Stimulated activated naive CD4-positive, alpha-beta T cell treated with Interleukin-2 at 50 U/mL for 16 hours (primary cell): Measurements from ENCODE around the gene FAM83D.
"Not testable (repeated sequence)": the region's sequence is repeated elsewhere in the genome, so short reads cannot be mapped to it uniquely, and the experiment has no call there.

ENCODE experiments used
- DNase-seq: peaks from one replicate; lab custom pipeline; 2025; lab: John Stamatoyannopoulos, UW

The FAM83D gene

DNA sequence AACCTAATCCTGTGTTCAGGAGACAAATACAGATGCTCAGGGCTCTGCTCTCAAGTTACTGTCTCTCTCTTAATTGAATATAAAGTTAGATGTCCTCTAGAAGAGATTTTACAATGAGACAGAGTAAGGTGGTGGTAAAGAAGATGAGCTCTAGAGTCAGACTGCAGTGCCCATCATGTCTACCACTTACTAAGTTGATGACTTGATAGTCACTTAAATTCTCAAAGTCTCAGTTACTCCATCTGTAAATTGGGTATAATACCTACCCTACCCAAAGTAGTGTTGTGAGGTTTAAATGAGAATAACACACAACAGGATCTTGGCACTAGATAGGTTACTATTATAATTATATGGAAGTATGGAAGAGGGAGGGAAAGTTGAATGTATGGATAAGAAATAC, 37.5 kb downstream of the FAM83D start:
- no peak for DNase-seq

DNA sequence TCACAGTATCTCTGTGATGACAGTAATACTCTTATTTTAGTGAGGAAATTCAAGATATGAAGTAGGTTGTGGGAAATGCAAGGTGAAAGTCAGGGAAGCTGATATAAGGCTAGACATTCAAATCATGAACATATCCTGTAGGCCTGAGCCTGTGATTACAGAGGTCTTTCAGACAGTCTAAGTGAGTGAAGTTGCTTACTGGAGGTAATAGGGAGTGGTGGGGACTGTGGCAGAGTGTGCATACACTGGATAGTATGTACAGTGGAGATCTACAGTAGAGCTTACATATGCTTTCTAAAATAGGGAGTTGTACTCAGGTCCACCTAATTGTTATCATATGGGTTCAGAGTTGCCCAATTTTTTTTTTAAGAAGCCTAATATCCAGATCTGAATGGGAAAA, 39.0 kb downstream of the FAM83D start:
- no peak for DNase-seq

DNA sequence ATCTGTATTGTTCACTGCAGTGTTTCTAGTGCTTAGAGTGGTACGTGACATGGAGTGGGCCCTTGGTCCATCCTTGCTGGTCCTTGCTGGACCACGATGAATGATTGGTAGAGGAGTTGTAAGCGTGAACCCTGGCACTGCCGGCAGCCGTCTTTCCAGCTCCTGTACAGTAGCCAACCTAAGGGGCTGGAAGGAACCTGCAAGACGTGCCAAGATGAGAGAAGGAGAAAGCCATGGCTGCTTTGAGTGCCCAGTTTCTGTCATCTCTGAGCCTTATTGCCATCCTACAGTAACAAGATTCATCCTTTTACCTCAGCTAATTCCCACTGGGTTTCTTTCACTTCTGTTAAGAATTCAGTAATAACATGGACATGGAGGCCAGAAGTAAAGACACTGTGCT, 41.9 kb downstream of the FAM83D start:
- DNase-seq = no peak

DNA sequence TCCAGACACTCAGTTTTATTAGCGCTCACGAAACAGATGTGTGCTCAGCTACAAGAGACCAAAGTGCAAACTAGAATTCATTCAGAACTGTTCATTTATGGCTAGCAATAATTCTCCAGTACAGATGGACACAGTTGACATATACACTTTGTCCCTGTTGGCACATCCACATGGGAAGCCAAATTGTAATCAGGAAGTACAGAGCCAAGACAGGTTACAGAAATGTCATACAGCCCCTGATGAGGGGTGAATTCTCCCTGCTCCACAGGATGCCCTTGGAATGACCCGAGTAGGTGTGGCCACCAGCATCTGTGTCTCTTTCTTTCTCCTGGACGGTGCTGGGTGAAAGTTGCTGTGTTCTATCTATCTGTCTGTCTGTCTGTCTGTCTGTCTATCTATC, 43.5 kb downstream of the FAM83D start:
- no peak for DNase-seq

DNA sequence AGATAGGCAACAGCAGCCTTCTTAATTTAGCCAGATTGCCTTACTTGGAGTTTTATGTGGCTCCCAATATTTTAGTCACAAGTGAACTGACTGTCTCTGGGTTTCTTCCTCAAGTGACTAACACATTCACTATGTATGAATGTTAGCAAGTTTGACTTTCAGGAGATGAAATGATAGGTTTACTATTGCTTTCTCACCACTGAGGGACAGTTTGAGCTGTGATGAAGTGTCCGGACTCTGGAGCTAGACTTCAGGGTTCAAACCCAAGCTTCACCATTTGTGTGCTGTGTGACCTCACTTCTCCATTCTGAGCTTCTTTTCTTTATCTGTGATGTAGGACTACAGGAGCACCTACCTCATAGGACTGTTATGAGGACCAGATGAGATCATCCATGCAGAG, 44.1 kb downstream of the FAM83D start:
- no peak for DNase-seq

DNA sequence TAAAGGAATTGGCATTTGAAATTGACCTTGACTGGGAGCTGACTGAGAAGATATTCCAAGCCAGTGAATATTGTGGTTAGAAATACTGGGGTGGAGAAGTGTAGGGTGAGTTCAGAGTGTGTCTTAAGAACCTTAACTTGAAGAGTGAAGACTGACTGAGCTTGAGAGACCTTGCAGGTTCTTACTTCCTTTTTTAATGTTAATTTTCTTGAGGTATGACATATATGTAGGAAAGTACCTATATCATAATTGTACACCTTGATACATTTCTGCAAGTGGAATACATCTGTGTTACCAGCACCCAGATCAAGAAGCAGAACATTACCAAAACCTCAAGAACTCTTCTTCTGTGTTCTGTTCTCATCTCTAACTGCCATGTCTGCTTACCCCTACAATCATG, 46.9 kb downstream of the FAM83D start:
- no peak for DNase-seq

DNA sequence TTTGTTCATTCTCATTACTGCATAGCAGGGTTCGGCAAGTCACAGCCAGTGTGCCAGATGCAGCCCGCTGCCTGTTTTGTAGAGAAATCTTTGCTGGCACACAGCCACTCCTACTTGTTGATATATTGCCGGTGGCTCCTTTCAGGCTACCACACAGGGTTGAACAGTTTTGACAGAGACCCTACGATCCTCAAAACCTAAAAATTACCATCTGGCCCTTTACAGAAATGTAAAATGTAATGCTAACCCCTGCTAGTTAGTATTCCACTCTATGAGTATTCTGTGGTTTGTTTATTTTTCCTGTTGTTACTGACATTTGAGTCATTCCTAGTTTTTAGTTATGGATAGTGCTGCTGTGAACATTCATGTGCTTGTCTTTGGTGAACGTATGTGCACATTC, 47.4 kb downstream of the FAM83D start:
- no peak for DNase-seq

DNA sequence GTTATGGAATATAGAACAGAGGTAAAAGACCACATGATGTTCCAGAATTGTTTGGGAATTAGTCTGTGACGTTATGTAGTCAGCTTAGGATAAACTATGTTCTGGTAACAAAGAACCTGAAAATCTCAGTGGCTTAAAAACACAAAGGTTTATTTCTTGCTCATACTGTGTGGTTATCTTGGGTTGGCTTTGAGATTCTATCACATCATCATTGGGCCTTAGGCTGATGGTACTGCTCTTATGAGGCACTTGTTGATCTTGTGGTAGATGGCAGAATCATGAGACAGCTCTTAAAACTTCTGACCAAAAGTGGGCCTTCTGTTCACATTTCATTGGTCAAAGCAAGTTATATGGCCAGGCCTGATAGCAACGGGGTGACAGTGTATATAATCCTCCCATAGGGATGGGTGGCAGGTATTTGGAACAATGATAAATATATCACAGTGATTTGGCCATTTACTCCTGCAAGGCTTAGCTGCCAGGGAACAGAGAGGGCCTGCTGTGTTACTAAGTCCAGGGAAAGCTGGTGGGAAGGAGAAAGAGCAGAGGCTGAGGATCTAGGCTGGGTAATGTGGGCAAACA, 49.4 kb downstream of the FAM83D start:
- DNase-seq = no peak

DNA sequence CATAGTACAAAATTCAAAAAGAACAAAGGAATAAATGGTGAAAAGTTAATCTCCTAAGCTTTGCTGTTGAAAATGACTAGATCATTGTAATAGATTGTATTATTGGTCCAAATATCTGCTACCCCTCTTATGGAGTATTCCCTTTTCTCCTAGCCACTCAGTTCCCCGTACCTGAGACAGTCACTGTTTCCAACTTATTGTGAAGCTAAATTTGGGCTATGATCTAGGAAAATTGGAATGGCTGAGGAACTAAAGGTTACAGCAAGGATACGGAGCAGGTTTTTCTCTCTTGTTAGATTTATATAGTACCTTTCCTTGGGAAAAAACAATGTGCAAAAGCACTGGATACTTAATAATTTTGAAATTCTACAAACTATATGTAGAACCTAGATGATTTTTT, 53.2 kb downstream of the FAM83D start:
- no peak for DNase-seq

DNA sequence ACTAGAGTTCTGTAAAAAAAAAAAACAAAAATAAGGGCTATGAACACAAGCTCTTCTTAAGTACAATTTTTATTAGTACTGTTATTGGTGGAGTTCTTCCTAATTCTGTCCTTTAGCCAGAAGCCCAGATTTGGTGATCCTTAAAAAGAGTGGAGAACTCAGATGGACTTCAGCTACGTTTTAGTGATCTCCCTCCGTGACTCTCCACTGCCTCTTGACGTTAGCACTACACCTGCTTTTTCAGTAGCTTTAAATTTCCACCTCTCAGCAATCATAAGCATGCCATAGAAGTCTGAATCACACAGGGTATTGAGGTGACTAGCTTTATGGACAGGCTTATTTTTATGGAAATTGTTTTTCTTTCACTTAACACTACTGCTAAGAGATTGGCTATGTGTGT, 53.6 kb downstream of the FAM83D start:
- DNase-seq = no peak

DNA sequence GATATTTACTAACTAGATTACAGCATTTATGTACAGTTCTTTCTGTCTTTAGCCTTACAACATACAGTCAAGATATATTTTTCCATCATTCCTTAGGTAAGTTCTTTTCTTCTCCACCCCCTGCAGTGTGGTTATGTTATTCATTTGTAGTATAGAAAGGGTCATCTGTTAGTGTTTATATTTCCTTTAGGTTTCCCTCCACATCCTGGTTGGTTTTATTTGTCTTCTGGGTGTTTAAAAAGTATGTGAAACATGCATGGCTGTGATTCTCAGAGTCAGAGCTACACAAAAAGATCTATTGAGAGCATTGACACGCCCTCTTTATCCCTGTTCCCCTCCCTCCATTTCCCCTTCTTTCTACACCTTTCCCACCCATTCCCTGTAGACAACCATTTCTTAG, 56.1 kb downstream of the FAM83D start:
- no peak for DNase-seq

DNA sequence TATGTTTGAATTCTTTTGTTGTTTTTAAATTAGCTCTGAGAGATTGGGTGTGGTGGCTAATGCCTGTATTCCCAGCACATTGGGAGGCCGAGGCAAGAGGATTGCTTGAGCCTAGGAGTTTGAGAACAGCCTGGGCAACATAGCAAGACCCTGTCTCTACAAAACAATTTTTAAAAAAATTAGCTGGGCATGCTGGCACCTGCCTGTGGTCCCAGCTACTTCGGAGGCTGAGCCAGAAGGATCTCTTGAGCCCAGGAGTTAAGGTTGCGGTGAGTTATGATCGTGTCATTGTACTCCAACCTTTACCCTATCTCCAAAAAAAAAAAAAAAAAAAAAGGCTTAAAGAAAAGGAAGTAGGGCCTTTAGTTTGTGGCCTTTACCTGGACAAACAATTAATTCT, 58.8 kb downstream of the FAM83D start:
- DNase-seq = no peak

DNA sequence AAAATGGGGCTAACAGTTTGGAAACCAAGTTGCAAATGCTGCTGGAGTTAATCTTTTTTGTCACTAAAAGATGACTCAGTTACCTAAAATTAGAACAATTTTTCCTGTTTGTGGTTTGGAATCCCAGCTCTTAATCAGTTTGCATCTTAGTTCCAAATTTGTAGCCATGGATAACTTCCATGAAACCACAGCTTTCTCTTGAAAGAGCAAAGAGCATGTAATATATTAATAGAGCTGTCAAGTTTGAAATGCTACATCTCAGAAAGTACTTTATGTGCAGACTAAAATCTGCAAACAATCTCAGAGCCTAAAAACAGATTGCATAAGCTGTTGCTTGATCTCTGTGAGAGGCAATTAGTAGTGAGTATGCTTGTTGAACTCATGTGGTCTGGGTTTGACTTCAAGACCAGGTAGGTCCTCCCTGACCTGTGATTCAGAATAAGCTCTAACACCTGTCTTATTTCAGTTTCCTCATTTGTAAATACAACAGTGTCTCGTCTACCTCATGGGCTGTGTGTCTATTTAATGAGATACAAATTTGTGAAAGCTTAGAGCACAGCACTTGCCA, 59.5 kb downstream of the FAM83D start:
- no peak for DNase-seq

DNA sequence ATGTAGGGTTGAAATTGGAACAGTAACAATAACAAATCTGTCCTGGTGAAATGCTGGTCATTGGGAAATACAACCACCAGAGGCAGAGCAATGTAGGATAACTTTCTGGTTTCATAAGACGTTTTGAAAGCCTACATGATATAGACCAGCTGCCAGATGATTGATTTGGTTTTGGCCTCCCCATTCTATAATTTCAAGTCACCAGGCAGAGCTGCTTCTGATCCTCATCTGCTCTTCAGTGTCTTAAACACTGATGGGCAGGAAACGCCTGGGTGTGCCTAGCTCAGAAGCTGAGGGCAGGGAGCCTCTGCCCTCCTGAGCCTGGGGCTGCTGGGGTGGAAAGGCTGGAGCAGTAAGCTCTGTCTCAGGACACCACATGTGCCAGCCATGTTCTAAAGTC, 60.4 kb downstream of the FAM83D start:
- no peak for DNase-seq

DNA sequence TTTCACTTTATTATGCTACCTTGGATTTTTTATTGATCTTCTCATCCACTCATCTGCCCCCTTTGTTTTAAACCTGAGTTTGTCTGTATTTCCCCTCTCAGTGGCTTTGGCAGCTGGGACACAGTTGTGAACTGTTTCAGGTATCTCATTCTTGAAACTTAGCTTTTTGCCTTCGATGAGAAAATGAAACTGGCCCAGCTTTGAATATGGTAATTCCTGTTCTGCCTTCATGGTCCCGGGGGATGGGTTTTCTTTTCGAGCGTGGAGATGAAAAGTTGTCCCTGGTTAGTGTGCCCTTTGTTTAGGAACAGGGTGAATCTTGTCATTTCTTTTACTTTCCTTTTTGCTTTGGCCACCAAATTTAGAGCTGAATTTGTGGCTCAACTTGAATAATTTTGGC, 61.6 kb downstream of the FAM83D start:
- no peak for DNase-seq

DNA sequence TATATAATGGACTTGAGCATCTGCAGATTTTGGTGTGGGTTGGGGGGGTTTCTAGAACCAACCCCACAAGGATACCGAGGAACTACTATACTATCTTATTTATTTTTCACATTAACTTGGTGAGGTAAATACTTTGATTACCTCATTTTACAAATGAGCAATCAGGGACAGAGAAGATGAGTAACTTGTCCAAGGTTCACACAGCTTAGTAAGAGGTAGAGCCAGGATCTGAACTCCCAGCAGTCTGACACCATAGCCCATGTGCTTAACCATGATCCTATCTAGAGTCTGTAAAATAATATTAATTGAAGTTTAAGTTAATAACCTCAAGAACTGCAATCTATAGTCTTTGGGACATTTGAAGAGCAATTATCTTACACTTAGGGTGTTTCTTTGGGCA, 64.5 kb downstream of the FAM83D start:
- DNase-seq = no peak

DNA sequence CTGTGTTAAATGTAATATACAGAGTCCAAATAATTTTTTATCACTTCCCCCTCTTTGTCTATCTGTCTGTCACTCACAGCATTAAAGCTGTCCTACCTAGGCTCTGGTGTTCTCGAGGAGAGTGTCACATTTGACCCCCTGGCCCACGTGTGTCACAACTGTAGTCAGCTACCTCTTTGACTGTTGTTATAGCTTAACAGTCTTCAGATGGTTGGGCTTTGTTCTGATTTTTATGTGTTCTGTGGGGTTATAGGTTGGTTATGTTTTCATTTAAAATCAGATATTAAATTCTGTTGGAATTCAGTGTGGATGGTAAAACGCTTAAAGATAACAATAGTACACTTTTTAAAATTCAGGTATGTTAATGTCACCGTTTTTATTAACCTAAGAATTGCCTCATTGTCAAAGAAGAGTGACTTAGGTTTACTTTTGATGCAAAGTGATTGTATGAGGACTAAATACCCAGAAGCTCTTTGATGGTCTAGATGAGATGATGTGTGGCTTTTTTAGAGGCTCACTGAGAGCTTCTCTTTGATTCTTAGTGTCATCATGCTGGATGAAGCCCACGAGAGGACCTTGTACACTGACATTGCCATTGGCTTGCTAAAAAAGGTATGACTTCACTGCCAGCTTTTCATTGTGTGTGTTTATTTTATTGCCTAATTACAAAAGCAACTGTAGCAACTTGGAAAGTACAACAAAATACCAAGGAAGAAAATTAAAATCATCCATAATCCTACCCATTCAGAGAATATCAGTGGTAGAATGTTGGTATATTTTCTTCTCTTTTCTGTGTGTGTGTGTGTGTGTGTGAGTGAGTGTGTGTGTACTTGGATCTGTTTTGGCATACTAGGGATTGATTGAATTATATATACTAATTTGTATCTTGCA, 65.8 kb downstream of the FAM83D start:
- no peak for DNase-seq

DNA sequence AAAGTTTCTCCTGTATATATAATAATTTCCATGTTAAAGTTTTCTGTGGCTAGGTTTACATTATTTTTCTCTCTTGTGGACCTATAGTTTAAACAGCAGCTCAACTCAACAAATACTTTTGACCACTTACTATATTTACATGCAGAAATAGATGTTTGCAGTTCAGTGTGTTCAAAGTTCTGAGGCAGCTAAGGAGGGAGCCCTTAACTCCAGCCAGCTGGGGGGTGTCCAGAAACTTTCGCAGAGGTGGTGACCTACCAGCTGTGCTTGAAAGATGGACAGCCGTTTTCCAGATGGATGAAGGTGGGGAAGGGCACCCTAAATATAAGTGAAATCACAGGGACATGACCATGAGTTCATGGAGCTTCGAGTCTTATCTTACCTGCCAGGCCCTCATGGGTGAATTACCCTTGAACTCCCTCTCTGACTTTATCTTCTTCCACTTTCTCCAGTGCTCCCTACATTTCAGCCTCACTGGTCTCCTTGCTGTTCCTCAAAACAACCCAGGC, 69.4 kb downstream of the FAM83D start:
- DNase-seq = no peak

DNA sequence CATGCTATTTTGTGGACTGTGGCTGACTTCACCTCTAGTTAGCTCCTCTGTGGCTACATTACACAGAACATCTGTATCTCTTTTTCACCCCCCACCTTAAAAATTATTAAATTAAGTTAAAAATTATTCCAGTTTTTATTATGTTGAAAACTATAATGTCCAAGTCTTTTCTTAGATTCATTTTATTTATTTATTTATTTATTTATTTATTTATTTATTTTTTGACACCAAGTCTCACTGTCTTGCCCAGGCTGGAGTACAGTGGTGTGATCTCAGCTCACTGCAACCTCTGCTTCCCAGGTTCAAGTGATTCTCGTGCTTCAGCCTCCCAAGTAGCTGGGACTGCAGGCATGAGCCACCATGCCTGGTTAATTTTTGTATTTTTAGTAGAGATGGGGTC, 70.6 kb downstream of the FAM83D start:
- DNase-seq = not testable (repeated sequence)

DNA sequence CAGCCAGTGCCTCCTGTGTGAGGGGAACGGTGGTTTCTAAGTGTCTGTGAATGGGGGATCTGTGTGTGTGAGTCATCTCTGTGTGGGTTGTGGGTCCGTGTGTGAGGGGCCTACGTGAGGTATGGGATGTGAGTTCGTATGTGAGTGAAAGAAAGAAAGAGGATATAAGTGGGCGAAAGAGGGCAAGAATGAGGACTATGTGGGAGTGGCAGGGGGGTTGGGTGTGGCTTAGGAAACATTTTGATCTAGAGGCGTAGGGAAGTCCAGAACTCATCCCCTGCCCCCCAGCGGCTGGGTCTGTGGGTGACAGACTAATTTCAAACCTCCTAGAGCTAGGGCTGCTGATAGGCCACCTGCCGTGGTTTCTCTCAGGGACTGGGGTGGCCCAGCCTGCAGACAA, 71.4 kb downstream of the FAM83D start:
- peak; percentile 66 for DNase-seq

DNA sequence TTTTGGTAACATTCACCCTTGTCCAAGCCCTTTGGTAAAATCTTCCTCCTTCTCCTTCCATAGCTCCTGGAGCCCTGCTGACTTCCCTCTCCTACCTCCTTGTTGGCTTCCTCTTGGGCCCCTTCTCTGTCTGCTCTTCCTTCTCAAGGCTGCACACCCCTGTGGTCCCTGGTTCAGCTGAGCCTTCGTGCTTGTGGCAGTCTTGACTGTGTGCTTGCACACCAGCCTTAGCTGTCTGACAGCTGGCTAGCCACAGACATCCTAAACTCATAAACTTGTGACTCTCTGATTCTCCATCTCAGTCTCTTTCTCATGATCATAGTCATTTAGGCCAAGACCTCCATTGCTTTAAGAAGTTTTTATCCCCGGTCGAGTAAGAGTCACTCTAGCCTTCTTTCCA, 73.0 kb downstream of the FAM83D start:
- DNase-seq = no peak

DNA sequence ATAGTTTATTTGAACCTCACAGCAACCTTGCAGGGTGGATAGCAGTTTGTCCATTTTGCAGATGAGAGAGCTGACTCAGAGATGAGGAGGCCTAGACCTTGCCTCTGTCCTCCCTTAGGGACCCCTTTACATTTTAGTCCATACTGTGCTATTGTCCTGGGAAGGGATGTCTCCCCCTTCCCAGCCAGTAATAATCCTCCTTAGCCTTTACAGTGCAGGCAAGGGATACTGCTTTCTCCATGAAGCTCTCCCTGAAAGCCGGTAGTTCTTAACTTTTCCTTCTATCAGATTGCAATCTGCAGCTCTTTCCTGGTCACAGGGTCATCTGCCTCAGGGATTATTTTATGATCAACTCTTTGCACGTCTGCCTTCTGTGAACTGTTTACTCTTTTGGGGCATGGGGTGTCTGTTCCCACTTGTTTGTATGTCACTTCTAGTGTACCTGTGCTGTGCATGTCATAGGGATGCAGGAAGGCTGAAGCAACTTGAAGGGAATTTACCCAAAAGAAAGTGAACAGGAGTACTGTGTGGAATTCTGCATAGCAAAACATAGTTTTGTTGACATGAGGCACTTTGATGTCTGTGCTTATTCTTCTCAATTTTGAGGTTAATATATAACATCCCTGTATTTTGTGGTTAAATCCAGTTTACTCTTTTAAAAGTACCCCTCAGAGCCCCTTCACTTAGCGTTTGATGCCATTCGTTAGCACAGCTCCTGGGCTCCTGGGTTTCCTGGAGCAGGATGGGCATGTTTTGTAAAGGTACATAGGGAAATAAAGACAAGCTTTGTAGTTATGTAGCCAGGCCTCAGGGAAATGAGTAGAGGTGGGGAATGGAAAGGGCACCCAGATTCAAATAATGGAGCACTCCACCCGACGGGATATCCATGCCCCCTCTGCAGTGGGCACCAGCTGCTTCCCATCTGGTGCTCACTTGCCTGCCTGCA, 74.0 kb downstream of the FAM83D start:
- no peak for DNase-seq
